ENCODE measurements around the gene SEZ6L2. TPM values are rescaled to one million over a fixed set of nuclear protein-coding genes. Genes with fewer than 3 reads are reported as not detected.

Gene SEZ6L2
- total and polyA plus RNA-seq, 2 of the 13 experiments (the other 11 are each of a cell fraction or from before 2014, with no cell fraction given) = 14.9 to 16.9 TPM

GRCh38 chr16:29900888-29901606 lies 1.7 kb upstream of the SEZ6L2 start (continued):
- TF ChIP-seq ZNF607 (CRISPR knock-in tag; IDR thresholded peaks at IDR 0.05; ENCODE audit: borderline replicate concordance) = peak; percentile 30; the same call in 1 of the 2 replicates
- no peak for TF ChIP-seq ZNF446 (CRISPR knock-in tag; IDR thresholded peaks at IDR 0.05)
- no peak for TF ChIP-seq PHF21A (CRISPR knock-in tag; IDR thresholded peaks at IDR 0.05)
- TF ChIP-seq ZNF430 (CRISPR knock-in tag; IDR thresholded peaks at IDR 0.05) = peak; percentile 79; the same call in 1 of the 2 replicates
- TF ChIP-seq ZNF747 (CRISPR knock-in tag; IDR thresholded peaks at IDR 0.05; ENCODE audit: borderline replicate concordance) = 0 out of 2 replicates have a peak, but pooled peaks have one; percentile 15
- TF ChIP-seq ZNF879 (CRISPR knock-in tag; IDR thresholded peaks at IDR 0.05) = no peak
- no peak for TF ChIP-seq BCLAF1 (IDR thresholded peaks at IDR 0.05)
- peak; percentile 61; the same call in 1 of the 2 replicates for TF ChIP-seq CBFB (CRISPR knock-in tag; IDR thresholded peaks at IDR 0.05)
- TF ChIP-seq ZNF569 (CRISPR knock-in tag; IDR thresholded peaks at IDR 0.05; ENCODE audit: borderline replicate concordance) = no peak
- no peak; the same call in 1 of the 2 replicates for TF ChIP-seq ZSCAN25 (CRISPR knock-in tag; IDR thresholded peaks at IDR 0.05)
- TF ChIP-seq ZFP82 (CRISPR knock-in tag; IDR thresholded peaks at IDR 0.05; ENCODE audit: borderline replicate concordance) = peak; percentile 67; the same call in 1 of the 2 replicates
- TF ChIP-seq ZNF232 (CRISPR knock-in tag; IDR thresholded peaks at IDR 0.05; ENCODE audit: borderline replicate concordance) = peak; percentile 47; the same call in 1 of the 2 replicates
- 0 out of 2 replicates have a peak, but pooled peaks have one; percentile 17 for TF ChIP-seq RAD21 (CRISPR knock-in tag; IDR thresholded peaks at IDR 0.05)
- 0 out of 2 replicates have a peak, but pooled peaks have one; percentile 48 for TF ChIP-seq ZNF235 (CRISPR knock-in tag; IDR thresholded peaks at IDR 0.05; ENCODE audit: borderline replicate concordance)
- 0 out of 2 replicates have a peak, but pooled peaks have one; percentile 49 for TF ChIP-seq ZNF136 (CRISPR knock-in tag; IDR thresholded peaks at IDR 0.05; ENCODE audit: low read depth)
- TF ChIP-seq RFX5 (IDR thresholded peaks at IDR 0.05; ENCODE audit: low read depth, low read length) = no peak
- TF ChIP-seq ZFY (CRISPR knock-in tag; IDR thresholded peaks at IDR 0.05) = peak; percentile 96
- TF ChIP-seq MAFF (IDR thresholded peaks at IDR 0.05; ENCODE audit: low read depth, low read length) = no peak
- TF ChIP-seq ZNF720 (CRISPR knock-in tag; IDR thresholded peaks at IDR 0.05) = no peak
- TF ChIP-seq ZNF18 (CRISPR knock-in tag; IDR thresholded peaks at IDR 0.05; ENCODE audit: insufficient replicate concordance) = peak; percentile 41
- TF ChIP-seq ZGPAT (CRISPR knock-in tag; IDR thresholded peaks at IDR 0.05) = peak; percentile 23; the same call in 1 of the 2 replicates
- no peak for TF ChIP-seq HNF4G (IDR thresholded peaks at IDR 0.05; ENCODE audit: borderline replicate concordance, low read depth, low read length)
- TF ChIP-seq HNF4G (CRISPR knock-in tag; IDR thresholded peaks at IDR 0.05; ENCODE audit: borderline replicate concordance, low read depth) = peak; percentile 9; the same call in 1 of the 2 replicates
- TF ChIP-seq MXD3 (CRISPR knock-in tag; IDR thresholded peaks at IDR 0.05) = peak; percentile 40; the same call in 1 of the 2 replicates

Measured in HepG2 (cell line).